GM12873 (cell line): Measurements from ENCODE around the gene ADORA2B.

ENCODE experiments used
- CTCF ChIP-seq: IDR thresholded peaks from 2 replicates; pipeline ENCODE4 v1.5.1; 2012; ENCODE audit warnings: low read depth, mild to moderate bottlenecking, moderate library complexity, low read length, control low read depth; ENCODE audit not compliant: insufficient read depth; ENCODE audit errors: missing control alignments

ADORA2B gene

DNA sequence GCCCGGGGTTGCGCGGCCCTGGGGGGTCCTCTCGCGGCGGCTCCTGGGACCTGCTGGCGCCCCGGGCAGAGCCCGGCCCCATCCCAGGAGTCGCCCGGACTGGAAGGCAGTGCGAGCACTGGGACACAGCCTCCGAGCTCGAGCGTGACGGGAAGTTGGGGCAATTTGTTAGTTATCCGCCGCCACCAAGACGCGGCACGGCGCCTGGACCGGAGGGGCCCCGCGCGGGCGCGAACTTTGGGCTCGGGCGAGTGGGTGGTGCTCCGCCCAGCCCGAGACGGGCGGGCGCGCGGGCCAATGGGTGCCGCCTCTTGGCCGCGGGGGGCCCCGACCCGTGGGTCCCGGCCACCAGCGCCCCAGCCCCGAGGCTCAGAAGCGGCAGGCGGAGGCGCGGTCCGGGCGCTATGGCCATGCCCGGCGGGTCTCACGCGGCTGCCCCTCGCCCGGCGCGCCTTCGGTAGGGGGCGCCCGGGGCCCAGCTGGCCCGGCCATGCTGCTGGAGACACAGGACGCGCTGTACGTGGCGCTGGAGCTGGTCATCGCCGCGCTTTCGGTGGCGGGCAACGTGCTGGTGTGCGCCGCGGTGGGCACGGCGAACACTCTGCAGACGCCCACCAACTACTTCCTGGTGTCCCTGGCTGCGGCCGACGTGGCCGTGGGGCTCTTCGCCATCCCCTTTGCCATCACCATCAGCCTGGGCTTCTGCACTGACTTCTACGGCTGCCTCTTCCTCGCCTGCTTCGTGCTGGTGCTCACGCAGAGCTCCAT, at the start of gene ADORA2B:
Gene ADORA2B (plus strand): TSS at position 372 of the 768 bp plus-strand sequence. CDS start 119 bp downstream, at position 491.
- TF ChIP-seq CTCF = peak; percentile 48

- no peak for TF ChIP-seq CTCF
These were observed 48.7 kb upstream of the ADORA2B start for GRCh38 chr17:15896277-15896676.

DNA sequence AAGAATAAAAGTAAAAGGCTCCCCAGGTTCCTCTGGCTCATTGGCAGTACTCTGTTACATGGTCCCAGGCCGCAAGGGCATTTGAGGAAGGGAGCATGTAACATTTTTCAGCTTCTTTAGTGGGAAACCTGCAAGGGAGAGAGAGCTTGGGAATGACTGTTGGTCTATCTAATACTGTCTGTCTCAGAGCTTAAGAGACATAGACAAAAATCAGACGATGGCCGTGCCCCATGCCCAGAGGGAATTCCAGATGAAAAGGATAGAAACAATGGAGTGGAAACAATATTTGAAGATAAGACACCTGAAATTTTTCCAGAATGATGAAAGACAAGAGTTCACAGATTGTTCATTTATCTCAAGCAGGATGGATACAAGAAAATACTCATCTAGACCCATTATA, 48.1 kb upstream of the ADORA2B start:
- TF ChIP-seq CTCF = no peak

GRCh38 chr17:15900871-15901270, 44.1 kb upstream of the ADORA2B start:
- no peak for TF ChIP-seq CTCF

DNA sequence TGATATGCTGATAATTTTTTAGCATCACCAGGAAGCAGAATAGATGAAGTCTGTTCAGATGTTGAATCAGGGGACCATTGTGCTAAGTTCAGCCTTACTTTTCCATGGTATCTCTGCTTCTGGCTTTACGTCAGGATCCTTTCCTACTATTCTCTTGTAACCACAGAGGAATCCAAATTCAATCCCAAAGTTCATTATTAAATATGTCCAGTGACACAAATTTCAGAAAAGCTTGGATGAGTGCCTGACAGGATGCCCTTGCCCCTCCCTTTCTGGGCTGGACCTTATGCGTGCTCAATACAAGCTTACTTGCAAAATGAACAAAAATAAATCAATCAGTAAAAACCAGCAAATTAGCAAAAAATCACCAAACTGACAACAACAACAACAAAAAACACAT, 37.6 kb upstream of the ADORA2B start:
- TF ChIP-seq CTCF = no peak

DNA sequence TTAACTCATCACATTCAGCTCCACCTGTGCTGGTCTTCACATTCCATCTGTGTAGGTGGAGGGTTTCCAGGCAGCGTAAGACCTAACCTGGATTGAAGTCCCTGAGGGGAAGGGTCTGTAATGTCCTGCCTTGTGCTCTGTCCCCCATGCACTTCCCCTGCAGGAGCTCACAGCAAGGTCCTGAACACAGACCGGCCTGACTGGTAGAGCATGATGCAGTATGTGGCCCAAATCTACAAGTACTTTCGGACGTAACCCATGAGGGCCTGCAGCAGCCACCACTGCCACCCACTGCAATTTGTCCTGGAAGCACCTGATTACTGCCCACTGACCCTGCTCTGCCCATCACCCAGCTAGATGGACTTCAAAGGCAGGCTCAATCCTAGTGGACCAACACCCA, 36.6 kb upstream of the ADORA2B start:
- no peak for TF ChIP-seq CTCF

GRCh38 chr17:15909481-15909991, 35.4 kb upstream of the ADORA2B start:
- TF ChIP-seq CTCF = no peak
